K562 (cell line): Measurements from ENCODE around the gene TRIM69. TPM values are rescaled to one million over a fixed set of nuclear protein-coding genes. Genes with fewer than 3 reads are reported as not detected.

Experiments used
- CC2D1A ChIP-seq: fragments of 450-650 bp; IDR thresholded peaks from 2 replicates; pipeline ENCODE4 v1.6.1; 2017; ENCODE audit warnings: mild to moderate bottlenecking
- HOXB6 ChIP-seq: fragments of 250-450 bp; sonication (Bioruptor Pico); IDR thresholded peaks from 2 replicates; pipeline ENCODE4 v1.5.1; 2022; ENCODE audit warnings: mild to moderate bottlenecking, borderline replicate concordance
- LEF1 ChIP-seq: fragments of 450-650 bp; IDR thresholded peaks from 2 replicates; pipeline ENCODE4 v1.6.1; 2016; ENCODE audit warnings: mild to moderate bottlenecking
- MAFF ChIP-seq: IDR thresholded peaks from 2 replicates; pipeline ENCODE4 v1.6.1; 2012; ENCODE audit warnings: low read length, improper control_type of control experiment
- MYBL2 ChIP-seq, 2 experiments: fragments of 450-650 bp in 1 of 2; sonication (generic) in 1 of 2; formaldehyde crosslinking in 1 of 2; IDR thresholded peaks; 2 replicates each; pipeline versions ENCODE4 v1.6.1 to v1.8.1; 2017 to 2022; ENCODE audit warnings: borderline replicate concordance in 1 of 2, inconsistent platforms in 1 of 2, low read depth in 1 of 2, mild to moderate bottlenecking in 1 of 2, missing genetic modification reagents in 1 of 2, moderate library complexity in 1 of 2
- PHTF2 ChIP-seq: fragments of 250-450 bp; sonication (Bioruptor Pico); IDR thresholded peaks from 2 replicates; pipeline ENCODE4 v1.5.0; 2021; ENCODE audit warnings: mild to moderate bottlenecking
- REST ChIP-seq, 2 experiments: fragments of 450-650 bp; formaldehyde crosslinking in 1 of 2; IDR thresholded peaks; 2 replicates each; pipeline versions ENCODE4 v1.4.0 to v1.6.1; 2014 to 2020; ENCODE audit warnings: mild to moderate bottlenecking in 2 of 2, borderline replicate concordance in 1 of 2, low read depth in 1 of 2
- RNF2 ChIP-seq: sonication (generic); IDR thresholded peaks from 2 replicates; pipeline ENCODE4 v1.6.1; 2016
- STAT5A ChIP-seq: IDR thresholded peaks from 2 replicates; pipeline ENCODE4 v1.6.1; 2012; ENCODE audit warnings: low read length, inconsistent platforms, borderline replicate concordance
- U2AF1 ChIP-seq: fragments of 200-400 bp; formaldehyde crosslinking; optimal IDR thresholded peaks from 2 replicates; pipeline ENCODE3; 2017; ENCODE audit warnings: mild to moderate bottlenecking, low read depth, low read length, moderate library complexity
- YY1 ChIP-seq, 3 experiments: IDR thresholded peaks; 2 replicates each; pipeline ENCODE4 v1.6.1; 2011; ENCODE audit warnings: low read length in 2 of 3, mild to moderate bottlenecking in 2 of 3, moderate library complexity in 2 of 3, borderline replicate concordance in 1 of 3, control low read depth in 1 of 3, low read depth in 1 of 3; ENCODE audit not compliant: insufficient read depth in 3 of 3, insufficient replicate concordance in 2 of 3, control insufficient read depth in 1 of 3, insufficient read length in 1 of 3; ENCODE audit errors: extremely low read depth in 1 of 3
- ZBED1 ChIP-seq: IDR thresholded peaks from 2 replicates; pipeline ENCODE4 v1.6.1; 2014
- ZNF3 ChIP-seq: fragments of 250-450 bp; sonication (Bioruptor Pico); IDR thresholded peaks from 2 replicates; pipeline ENCODE4 v1.5.0; 2021; ENCODE audit warnings: mild to moderate bottlenecking, moderate library complexity
- ZNF408 ChIP-seq: fragments of 250-450 bp; sonication (Bioruptor Pico); IDR thresholded peaks from 2 replicates; pipeline ENCODE4 v1.4.0; 2020; ENCODE audit warnings: low read depth, mild to moderate bottlenecking, moderate library complexity
- ZNF431 ChIP-seq: sonication (generic); formaldehyde crosslinking; IDR thresholded peaks from 2 replicates; pipeline ENCODE4 v1.8.0; 2022; ENCODE audit warnings: mild to moderate bottlenecking, missing genetic modification reagents
- ZNF449 ChIP-seq: fragments of 250-450 bp; sonication (Bioruptor Pico); IDR thresholded peaks from 2 replicates; pipeline ENCODE4 v1.8.0; 2022; ENCODE audit warnings: moderate library complexity, mild to moderate bottlenecking, inconsistent platforms
- ZNF644 ChIP-seq: fragments of 200-800 bp; sonication (Bioruptor generic); IDR thresholded peaks from 2 replicates; pipeline ENCODE4 v1.6.1; 2016; ENCODE audit warnings: low read depth, missing genetic modification characterization, missing compliant biosample characterization
- polyA plus RNA-seq, 8 experiments: library from polyadenylated mRNA; depleted of rRNA in 4 of 8; stranded (reverse) in 5 of 8; unstranded in 3 of 8; fragments of >200 nt; fragmentation: Nextera tagmentation in 2 of 8; fragmentation: Illumina TruSeq in 1 of 8; extraction: Ambion mirVana in 2 of 8; extraction: Trizol in 1 of 8; gene quantifications; 2 replicates each; pipeline versions ENCODE4 v1.2.1 to v1.2.3, GENCODE V29; 2011 to 2014; ENCODE audit warnings: inconsistent platforms in 1 of 8, missing spikeins in 1 of 8
- total RNA-seq, 7 experiments: library from RNA; depleted of rRNA in 6 of 7; stranded (reverse); fragments of >200 nt in 6 of 7; fragmentation: Illumina TruSeq in 2 of 7; extraction: Trizol in 2 of 7; gene quantifications; 2 replicates each; pipeline versions ENCODE4 v1.2.1 to v1.2.3, GENCODE V29; 2011 to 2021; ENCODE audit warnings: low replicate concordance in 1 of 7

The TRIM69 gene
- total and polyA plus RNA-seq, 9 of the 15 experiments (the other 6 are each of a cell fraction or from before 2014, with no cell fraction given), result 1.0 to 4.3 (median 2.3) TPM

GRCh38 chr15:44726568-44727484 lies 9.5 kb upstream of the TRIM69 start (continued):
- TF ChIP-seq ZNF3 (CRISPR knock-in tag), result peak; percentile 81
- TF ChIP-seq MAFF, result peak; percentile 72; the same call in 1 of the 2 replicates
- TF ChIP-seq RNF2, result peak; percentile 56; the same call in 1 of the 2 replicates
- no peak for TF ChIP-seq STAT5A
- no peak for TF ChIP-seq PHTF2 (CRISPR knock-in tag)
- TF ChIP-seq ZBED1, result peak; percentile 91; the same call in 1 of the 2 replicates
- TF ChIP-seq CC2D1A, result no peak
- TF ChIP-seq MYBL2 (IDR thresholded peaks at IDR 0.05; ENCODE audit: low read depth), result no peak
- TF ChIP-seq MYBL2 (CRISPR knock-in tag; IDR thresholded peaks at IDR 0.05; ENCODE audit: borderline replicate concordance), result no peak
- TF ChIP-seq ZNF408 (CRISPR knock-in tag), result no peak
- no peak for TF ChIP-seq ZNF449 (CRISPR knock-in tag)
- TF ChIP-seq YY1 (IDR thresholded peaks at IDR 0.05; ENCODE audit: borderline replicate concordance in 1 of 3, control insufficient read depth in 1 of 3, extremely low read depth in 1 of 3, insufficient read depth in 3 of 3, insufficient read length in 1 of 3, insufficient replicate concordance in 2 of 3, low read depth in 1 of 3, low read length in 2 of 3), result no peak
- TF ChIP-seq U2AF1, result no peak
- TF ChIP-seq ZNF431 (CRISPR knock-in tag), result no peak
- TF ChIP-seq REST (IDR thresholded peaks at IDR 0.05; ENCODE audit: borderline replicate concordance), result peak; percentile 63; the same call in 1 of the 2 replicates
- TF ChIP-seq REST (CRISPR knock-in tag; IDR thresholded peaks at IDR 0.05; ENCODE audit: low read depth), result no peak
- TF ChIP-seq HOXB6 (CRISPR knock-in tag), result peak; percentile 86; the same call in 1 of the 2 replicates
- peak; percentile 79 for TF ChIP-seq ZNF644 (tag)
- peak; percentile 73; the same call in 1 of the 2 replicates for TF ChIP-seq LEF1
